H9 (cell line): ENCODE results near the gene TM4SF20. TPM values are rescaled to one million over a fixed set of nuclear protein-coding genes. Genes with fewer than 3 reads are reported as not detected.

Source experiments
- DNase-seq: peaks from one replicate; pipeline ENCODE4 v3.0.0-alpha.2; 2017
- H2AFZ ChIP-seq: one replicate; pipeline ENCODE4 v1.6.1; 2013; ENCODE audit warnings: mild to moderate bottlenecking, low read length, control low read depth, moderate library complexity
- H2AK5ac ChIP-seq: 2 replicates; pipeline ENCODE4 v1.6.1; 2013; ENCODE audit warnings: low read length, control low read depth, mixed read lengths; ENCODE audit not compliant: insufficient read length
- H2BK120ac ChIP-seq: one replicate; pipeline ENCODE4 v1.6.1; 2013; ENCODE audit warnings: low read depth, mild to moderate bottlenecking, low read length, control low read depth, inconsistent platforms; ENCODE audit not compliant: poor library complexity, severe bottlenecking
- H2BK12ac ChIP-seq: 2 replicates; pipeline ENCODE4 v1.6.1; 2013; ENCODE audit warnings: low read length, control low read depth, mixed read lengths, low read depth; ENCODE audit not compliant: insufficient read length
- H2BK15ac ChIP-seq: 2 replicates; pipeline ENCODE4 v1.6.1; 2013; ENCODE audit warnings: low read depth, low read length, control low read depth
- H2BK20ac ChIP-seq: one replicate; pipeline ENCODE4 v1.6.1; 2013; ENCODE audit warnings: low read depth, mild to moderate bottlenecking, low read length, control low read depth, inconsistent platforms; ENCODE audit not compliant: poor library complexity, severe bottlenecking
- H2BK5ac ChIP-seq: 2 replicates; pipeline ENCODE4 v1.6.1; 2013; ENCODE audit warnings: low read length, control low read depth, mixed read lengths; ENCODE audit not compliant: insufficient read length
- H3K14ac ChIP-seq: 2 replicates; pipeline ENCODE4 v1.6.1; 2013; ENCODE audit warnings: low read length, control low read depth; ENCODE audit not compliant: insufficient read depth
- H3K18ac ChIP-seq: 2 replicates; pipeline ENCODE4 v1.6.1; 2013; ENCODE audit warnings: low read depth, mild to moderate bottlenecking, mixed read lengths, low read length, control low read depth; ENCODE audit not compliant: insufficient read length
- H3K23ac ChIP-seq: 2 replicates; pipeline ENCODE4 v1.6.1; 2013; ENCODE audit warnings: low read length, control low read depth, mixed read lengths, low read depth; ENCODE audit not compliant: insufficient read length
- H3K23me2 ChIP-seq: 2 replicates; pipeline ENCODE4 v1.6.1; 2013; ENCODE audit warnings: low read depth, mild to moderate bottlenecking, mixed read lengths, low read length, control low read depth; ENCODE audit not compliant: insufficient read length, poor library complexity, severe bottlenecking
- H3K27ac ChIP-seq: 2 replicates; pipeline ENCODE4 v1.5.1; 2013; ENCODE audit warnings: low read length, control low read depth, mixed read lengths, low read depth; ENCODE audit not compliant: insufficient read length
- H3K27me3 ChIP-seq: 2 replicates; pipeline ENCODE4 v1.6.1; 2013; ENCODE audit warnings: low read length, control low read depth, inconsistent platforms; ENCODE audit not compliant: insufficient read depth
- H3K4ac ChIP-seq: 2 replicates; pipeline ENCODE4 v1.6.1; 2013; ENCODE audit warnings: low read depth, mild to moderate bottlenecking, control low read depth, inconsistent platforms, low read length, moderate library complexity
- H3K4me1 ChIP-seq: 2 replicates; pipeline ENCODE4 v1.6.1; 2013; ENCODE audit warnings: low read length, control low read depth, inconsistent platforms; ENCODE audit not compliant: insufficient read depth
- H3K4me2 ChIP-seq: 2 replicates; pipeline ENCODE4 v1.6.1; 2013; ENCODE audit warnings: low read length, control low read depth, mixed read lengths; ENCODE audit not compliant: insufficient read length, insufficient read depth
- H3K56ac ChIP-seq: 2 replicates; pipeline ENCODE4 v1.6.1; 2013; ENCODE audit warnings: low read depth, mild to moderate bottlenecking, mixed read lengths, low read length, control low read depth; ENCODE audit not compliant: insufficient read length
- H3K79me1 ChIP-seq: 2 replicates; pipeline ENCODE4 v1.6.1; 2013; ENCODE audit warnings: low read depth, mild to moderate bottlenecking, moderate library complexity, low read length, control low read depth, inconsistent platforms; ENCODE audit not compliant: insufficient read depth, poor library complexity, severe bottlenecking
- H3K79me2 ChIP-seq: 2 replicates; pipeline ENCODE4 v1.6.1; 2013; ENCODE audit warnings: low read length, control low read depth, inconsistent platforms; ENCODE audit not compliant: insufficient read depth
- H3K9ac ChIP-seq: 2 replicates; pipeline ENCODE4 v1.6.1; 2013; ENCODE audit warnings: low read length, control low read depth, mixed read lengths; ENCODE audit not compliant: insufficient read length; ENCODE audit errors: extremely low read depth
- H3K9me3 ChIP-seq: one replicate; pipeline ENCODE4 v1.6.1; 2013; ENCODE audit warnings: low read depth, low read length, inconsistent platforms; ENCODE audit not compliant: control insufficient read depth
- H3T11ph ChIP-seq: one replicate; pipeline ENCODE4 v1.6.1; 2013; ENCODE audit warnings: mild to moderate bottlenecking, low read length, control low read depth, inconsistent platforms
- H4K20me1 ChIP-seq: one replicate; pipeline ENCODE4 v1.6.1; 2013; ENCODE audit not compliant: control insufficient read depth, insufficient read length, insufficient read depth
- H4K5ac ChIP-seq: 2 replicates; pipeline ENCODE4 v1.6.1; 2013; ENCODE audit warnings: low read depth, mild to moderate bottlenecking, mixed read lengths, low read length, control low read depth; ENCODE audit not compliant: insufficient read length
- H4K8ac ChIP-seq: replicated peaks from 2 replicates; pipeline ENCODE4 v1.6.1; 2013; ENCODE audit warnings: low read length, control low read depth, mixed read lengths, low read depth; ENCODE audit not compliant: insufficient read length
- H4K91ac ChIP-seq: 2 replicates; pipeline ENCODE4 v1.6.1; 2013; ENCODE audit warnings: low read depth, mild to moderate bottlenecking, moderate library complexity, mixed read lengths, low read length, control low read depth; ENCODE audit not compliant: insufficient read length
- H3K27ac Mint-ChIP-seq, 3 experiments: 2 replicates in 2 of 3; 3 replicates in 1 of 3; pipeline ENCODE4 v1.8.0; 2020 to 2021; ENCODE audit warnings: mixed read lengths in 3 of 3, mild to moderate bottlenecking in 1 of 3, moderate library complexity in 1 of 3
- H3K27me3 Mint-ChIP-seq: 2 replicates; pipeline ENCODE4 v1.8.0; 2021; ENCODE audit warnings: low read depth, mild to moderate bottlenecking, moderate library complexity, mixed read lengths
- H3K36me3 Mint-ChIP-seq, 3 experiments: 2 replicates in 2 of 3; 3 replicates in 1 of 3; pipeline ENCODE4 v1.8.0; 2020 to 2021; ENCODE audit warnings: low read depth in 3 of 3, mixed read lengths in 3 of 3; ENCODE audit not compliant: insufficient read depth in 1 of 3
- H3K4me1 Mint-ChIP-seq, 2 experiments: 2 replicates each; pipeline ENCODE4 v1.8.0; 2020; ENCODE audit warnings: mixed read lengths in 2 of 2
- H3K4me3 Mint-ChIP-seq, 2 experiments: 2 replicates in 1 of 2; 3 replicates in 1 of 2; pipeline ENCODE4 v1.8.0; 2020 to 2021; ENCODE audit warnings: mild to moderate bottlenecking in 2 of 2, mixed read lengths in 2 of 2, moderate library complexity in 1 of 2
- H3K9me3 Mint-ChIP-seq, 2 experiments: 2 replicates in 1 of 2; 3 replicates in 1 of 2; pipeline ENCODE4 v1.8.0; 2020; ENCODE audit warnings: mild to moderate bottlenecking in 2 of 2, mixed read lengths in 2 of 2, moderate library complexity in 1 of 2
- CTCF ChIP-seq: fragments of 200-600 bp; sonication (generic); conservative IDR thresholded peaks from 3 replicates; pipeline ENCODE4 v1.8.0; 2021; ENCODE audit warnings: antibody characterized with exemption, mild to moderate bottlenecking
- WGBS: extraction: QIAGEN DNeasy Blood & Tissue Kit; methylation state at CpG from one replicate; pipeline ENCODE4 v1.1.7; 2013; ENCODE audit warnings: missing lambda C conversion rate, low lambda C conversion rate, mixed read lengths; ENCODE audit not compliant: insufficient read length; ENCODE audit errors: extremely low coverage; 5-methylcytosine and 5-hydroxymethylcytosine counted together
- total RNA-seq: library from RNA; stranded (reverse); gene quantifications from 2 replicates; pipeline ENCODE4 v1.2.1, GENCODE V29; 2021

Gene TM4SF20
- total RNA-seq, 1 experiment from 2014 or later, result not detected

GRCh38 chr2:227411990-227412350 is 32.9 kb upstream of the TM4SF20 start:
- Histone ChIP-seq H2BK12ac (no peak overlapping the region), H2AK5ac (no peak overlapping the region), H2AFZ (no peak overlapping the region), H3T11ph (no peak overlapping the region), H3K79me2 (no peaks in the 10 kb centered on the region), H3K14ac (no peak overlapping the region), H4K91ac (no peak overlapping the region), H4K8ac (no peak overlapping the region), H3K56ac (no peak overlapping the region), H3K23ac (no peak overlapping the region), H2BK20ac (no peak overlapping the region), H2BK120ac (no peak overlapping the region), H4K20me1 (no peaks in the 10 kb centered on the region), H3K4me2 (no peak overlapping the region), H3K9ac (no peak overlapping the region), H3K79me1 (no peaks in the 10 kb centered on the region), H3K4ac (no peak overlapping the region), H2BK5ac (no peak overlapping the region), H3K9me3 (no peaks in the 10 kb centered on the region), H3K27ac (no peak overlapping the region), H3K23me2 (no peaks in the 10 kb centered on the region), H2BK15ac (no peak overlapping the region), H3K27me3 (no peaks in the 10 kb centered on the region), H3K18ac (no peak overlapping the region), H3K4me1 (no peaks in the 10 kb centered on the region), H4K5ac (no peak overlapping the region)
- H3K27me3 Mint-ChIP-seq, result no peaks in the 10 kb centered on the region
- no peaks in the 10 kb centered on the region for H3K9me3 Mint-ChIP-seq
- DNase-seq, result no peak
- no peak for TF ChIP-seq CTCF
- peaks cover 5 to 7% of the 10 kb centered on the region in 2 experiments; a peak in 2 of 4 replicates for H3K4me1 Mint-ChIP-seq
- H3K27ac Mint-ChIP-seq, result 0 out of 7 replicates have a peak overlapping the region, but pooled peaks of 1 of the 3 experiments have one; percentile 12
- H3K36me3 Mint-ChIP-seq, result no peaks in the 10 kb centered on the region
- H3K4me3 Mint-ChIP-seq, result no peak overlapping the region
- no CpG with 5 or more reads among the region's 3 CpGs for WGBS
